ENCODE measurements around the gene KCNAB1. TPM values are rescaled to one million over a fixed set of nuclear protein-coding genes. Genes with fewer than 3 reads are reported as not detected.
"Not testable (repeated sequence)": the region's sequence is repeated elsewhere in the genome, so short reads cannot be mapped to it uniquely, and the experiment has no call there.

KCNAB1 gene
- total RNA-seq, 1 donor from 2014 or later, result 2.4 TPM

DNA sequence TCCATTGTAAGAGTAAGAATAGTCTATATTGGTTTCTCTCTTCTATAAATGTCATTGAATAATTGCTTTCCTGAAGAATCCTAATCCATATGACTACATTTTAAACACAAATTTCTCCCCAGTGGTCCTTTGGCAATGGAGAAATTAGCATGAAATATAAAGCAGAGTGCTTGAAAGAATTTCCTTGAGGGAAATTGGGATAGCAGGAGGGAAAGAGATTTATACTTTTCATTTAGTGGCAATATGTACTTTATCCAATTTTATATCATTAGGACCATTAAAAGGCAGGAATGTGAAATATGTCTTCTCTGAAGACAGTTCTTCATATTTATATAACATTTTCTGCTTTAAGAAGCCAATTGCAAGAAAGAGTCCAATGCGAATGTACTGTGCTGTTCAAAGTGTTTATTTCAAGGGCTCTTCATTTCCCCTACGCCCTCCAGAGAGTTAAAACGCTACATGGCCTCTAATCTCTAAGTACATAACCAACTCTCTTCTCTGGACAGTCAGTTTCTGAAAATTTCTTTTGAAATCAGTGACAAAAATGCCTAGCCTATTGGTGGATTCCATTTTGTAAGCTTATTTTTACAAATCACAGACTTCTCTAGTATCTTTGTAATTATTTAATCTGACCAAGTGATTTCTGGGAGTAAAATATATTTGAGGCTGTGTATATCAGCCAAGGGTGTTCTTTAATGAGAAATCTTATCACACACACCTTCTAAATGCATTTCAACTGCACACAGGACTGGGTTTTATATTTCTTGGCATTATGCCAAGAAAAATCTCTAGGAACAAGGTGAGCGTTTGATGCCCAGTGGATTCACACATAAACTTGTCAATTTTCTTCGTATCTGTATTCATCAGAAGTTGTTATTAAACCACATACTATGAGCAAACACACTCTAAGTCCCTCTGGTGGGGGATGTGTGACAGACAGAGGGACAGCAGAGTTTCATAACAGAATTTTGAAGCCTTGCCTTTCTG is 51.2 kb downstream of the KCNAB1 start:
- intact Hi-C loops (cut with micrococcal nuclease), result no loop called here
- ATAC-seq (no peak), DNase-seq (no peak)

DNA sequence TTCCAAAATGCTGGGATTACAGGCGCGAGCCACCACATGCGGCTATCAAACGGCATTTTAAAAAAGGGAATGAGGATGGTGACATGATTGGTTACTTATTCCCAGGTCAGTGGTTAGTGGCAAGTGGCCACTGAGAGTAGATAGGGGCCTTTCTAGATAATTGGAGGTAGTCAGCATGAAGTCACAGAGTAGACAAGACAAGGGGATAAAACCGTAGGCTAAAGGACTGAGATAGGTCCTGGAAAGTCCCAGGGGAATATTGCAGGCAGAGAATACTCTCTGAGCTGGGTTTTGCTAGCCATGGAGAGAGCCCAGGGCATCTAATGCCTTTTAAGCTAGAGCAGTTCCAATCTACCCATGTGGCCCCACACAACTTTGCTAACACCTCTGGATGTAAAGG is 52.2 kb downstream of the KCNAB1 start:
- DNase-seq (no peak), ATAC-seq (no peak)
- intact Hi-C loops (cut with micrococcal nuclease), result no loop called here

DNA sequence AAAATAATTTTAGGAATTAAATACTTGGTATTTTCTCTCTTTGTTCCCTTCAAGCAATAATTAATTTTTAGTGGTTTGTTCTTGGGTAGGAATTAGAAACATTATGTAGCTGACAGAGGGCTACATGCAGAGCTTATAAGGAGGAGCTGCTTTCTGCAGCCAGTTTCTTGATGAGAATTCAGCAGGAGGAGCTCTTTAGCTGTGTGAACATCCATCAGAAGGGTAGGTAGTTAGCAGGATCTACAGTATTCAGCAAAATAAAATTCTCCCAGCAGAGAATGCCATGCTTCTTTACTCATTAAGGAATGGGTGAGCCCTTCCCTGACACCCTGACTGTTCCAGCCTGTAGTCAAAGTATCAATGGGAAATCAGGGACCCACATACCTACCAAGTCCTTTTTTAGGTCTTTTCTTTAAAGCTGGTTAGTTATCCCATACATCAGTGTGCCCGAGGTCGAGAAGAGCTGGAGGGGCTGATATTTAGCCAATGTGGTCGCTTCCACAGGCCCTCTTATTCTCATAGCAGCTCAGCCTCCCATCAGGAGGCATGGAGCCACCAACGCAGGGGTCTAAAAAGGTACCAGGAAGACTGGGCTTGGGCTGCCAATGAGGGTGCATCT is 54.0 kb downstream of the KCNAB1 start:
- intact Hi-C loops (cut with micrococcal nuclease), result no loop called here
- peak; percentile 62 for ATAC-seq

DNA sequence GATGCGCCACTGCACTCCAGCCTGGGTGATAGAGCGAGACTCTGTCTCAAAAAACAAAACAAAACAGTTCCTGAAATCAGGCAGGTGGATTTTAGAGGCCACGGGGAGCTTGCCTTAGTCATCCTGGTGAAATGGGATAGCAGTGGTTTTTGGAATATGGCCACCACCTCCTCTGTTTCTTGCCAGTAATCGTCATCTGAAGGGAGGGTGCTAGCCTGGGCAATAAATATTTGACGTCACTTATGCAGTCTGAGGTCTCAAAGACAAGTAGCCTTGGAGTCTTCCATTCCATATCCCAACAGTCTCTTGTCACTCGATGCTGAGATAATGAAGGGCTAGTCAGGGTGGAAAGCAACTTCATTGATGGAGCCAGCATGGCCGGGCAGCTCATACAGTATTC is 55.2 kb downstream of the KCNAB1 start:
- ATAC-seq (no peak), DNase-seq (no peak)

More for the DNA sequence above, 54.0 kb downstream of the KCNAB1 start:
- no peak for DNase-seq

DNA sequence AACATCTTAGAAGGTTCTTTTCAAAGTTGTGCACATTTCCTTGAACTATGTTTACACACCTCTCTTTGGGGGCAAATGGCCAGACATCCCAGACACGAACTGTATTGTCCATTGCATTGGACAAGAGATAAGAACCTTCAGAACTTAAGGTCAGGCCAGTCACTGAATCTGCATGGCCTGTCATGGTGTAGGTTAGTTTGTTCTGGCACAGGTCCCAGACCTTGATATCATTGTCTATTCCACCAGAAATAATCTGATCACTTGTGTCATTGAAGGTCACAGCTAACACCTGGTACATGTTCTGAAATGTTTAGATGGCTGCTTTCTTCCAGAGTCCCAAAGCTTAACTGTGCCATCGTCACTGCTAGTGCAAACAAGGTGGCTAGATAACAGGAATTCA is 55.7 kb downstream of the KCNAB1 start:
- ATAC-seq (no peak), DNase-seq (no peak)
- intact Hi-C loops (cut with micrococcal nuclease), result no loop called here

More for the DNA sequence above, 55.2 kb downstream of the KCNAB1 start:
- intact Hi-C loops (cut with micrococcal nuclease), result no loop called here

DNA sequence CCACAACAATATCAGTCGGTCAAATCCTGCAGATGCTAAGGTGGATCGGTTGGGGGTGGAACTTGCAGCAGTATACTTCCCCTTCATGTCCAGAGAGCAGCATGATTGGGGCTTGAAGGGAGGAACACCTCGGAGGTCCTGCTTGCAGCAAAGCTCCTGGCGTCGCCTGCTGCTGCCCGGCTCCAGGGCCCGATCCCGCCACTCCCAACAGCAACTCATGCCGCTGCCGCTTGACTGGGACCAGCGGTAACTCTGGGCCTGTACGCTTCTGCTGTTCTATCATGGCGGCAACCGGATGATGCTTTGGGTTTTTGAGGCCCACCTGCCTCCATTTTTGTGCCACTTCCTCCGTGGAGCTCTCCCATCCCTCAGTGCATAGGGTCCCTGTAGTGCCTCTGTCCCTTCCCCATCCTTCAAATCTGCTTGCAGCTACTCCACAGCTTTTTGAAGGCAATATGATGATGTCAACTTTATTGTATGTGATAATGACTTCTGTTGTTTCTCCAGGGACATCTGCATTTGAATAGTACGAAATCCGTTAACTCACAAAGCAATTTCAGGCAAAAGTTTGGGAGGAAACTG is 56.3 kb downstream of the KCNAB1 start:
- ATAC-seq (no peak), DNase-seq (no peak)
- intact Hi-C loops (cut with micrococcal nuclease), result no loop called here

DNA sequence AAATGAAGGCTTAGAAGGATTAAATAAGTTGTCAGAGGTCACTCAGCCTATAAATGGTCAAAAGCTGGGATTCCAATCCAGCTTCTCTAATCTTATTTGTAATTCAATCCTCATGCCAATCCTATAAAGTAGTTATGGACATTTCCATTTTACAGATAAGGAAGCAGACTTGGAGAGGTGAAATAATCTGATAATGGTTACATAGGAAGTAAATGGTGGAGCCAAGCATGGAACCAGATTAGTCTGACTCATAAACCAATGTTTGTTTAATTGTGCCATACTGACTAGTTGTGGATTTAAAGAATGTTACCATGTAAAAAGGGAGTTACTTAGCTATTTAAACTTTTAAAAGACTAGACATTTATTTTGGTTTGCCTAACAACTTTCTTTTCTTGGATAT is 59.7 kb downstream of the KCNAB1 start:
- DNase-seq (no peak), ATAC-seq (no peak)
- intact Hi-C loops (cut with micrococcal nuclease), result no loop called here

DNA sequence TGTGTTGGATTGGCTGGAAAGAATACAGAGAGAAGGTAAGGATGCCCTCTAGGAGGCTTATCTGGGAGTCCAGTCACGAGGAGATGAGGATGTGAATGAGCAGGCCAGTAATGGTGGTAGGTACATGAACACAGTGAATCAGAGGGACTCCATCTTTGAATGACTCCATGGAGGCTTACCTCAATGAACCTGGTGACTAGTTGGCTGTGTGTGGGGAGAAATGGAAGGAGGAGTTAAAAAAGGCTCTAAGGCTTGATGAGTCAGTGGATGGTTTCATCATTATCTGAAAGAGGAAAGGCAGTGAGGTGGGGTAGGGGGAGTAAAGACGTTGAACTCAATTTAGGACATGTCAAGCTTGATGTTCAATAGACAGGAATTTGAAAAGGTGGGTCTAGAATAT is 61.1 kb downstream of the KCNAB1 start:
- DNase-seq (no peak), ATAC-seq (no peak)
- intact Hi-C loops (cut with micrococcal nuclease), result no loop called here

DNA sequence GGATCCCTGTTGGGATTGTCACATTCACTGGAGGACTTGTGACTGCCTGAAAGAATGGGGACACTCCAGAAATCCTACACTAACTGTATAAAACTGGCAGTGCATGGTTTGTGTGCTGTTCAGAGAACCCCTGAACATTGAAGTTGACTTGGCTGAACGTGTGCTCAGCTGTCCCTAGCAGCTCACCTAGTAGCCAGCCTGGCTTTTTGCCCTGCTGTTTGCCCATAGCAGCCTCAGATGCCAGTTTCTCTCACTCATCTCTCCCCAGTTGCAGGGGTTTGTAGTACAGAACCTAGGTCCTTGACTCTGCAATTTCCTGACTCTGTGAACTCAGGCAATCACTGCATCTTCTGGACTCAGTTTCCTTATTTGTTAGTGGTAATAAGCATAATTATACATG is 63.0 kb downstream of the KCNAB1 start:
- ATAC-seq (no peak), DNase-seq (no peak)
- intact Hi-C loops (cut with micrococcal nuclease), result no loop called here

DNA sequence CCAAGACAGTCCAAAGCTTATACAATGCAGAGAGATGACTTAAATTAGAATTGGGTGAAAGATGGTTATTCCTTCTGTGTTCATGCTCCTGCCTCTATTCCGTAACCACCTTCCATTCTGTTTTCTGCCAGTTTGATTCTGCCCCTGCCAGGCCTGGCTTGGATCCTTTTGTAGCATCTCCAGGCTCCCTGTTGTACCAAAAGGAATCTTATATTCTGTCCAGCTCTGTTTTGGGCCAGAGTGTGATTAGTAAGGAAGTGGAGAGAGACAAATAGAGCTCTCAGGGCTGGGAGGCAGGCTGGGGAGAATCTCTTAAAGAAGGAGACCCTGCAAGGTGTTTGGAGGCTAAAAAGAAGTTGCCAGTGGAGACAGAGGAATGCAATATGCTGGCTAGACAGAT is 63.8 kb downstream of the KCNAB1 start:
- ATAC-seq, result no peak
- no peak for DNase-seq
- intact Hi-C loops (cut with micrococcal nuclease), result no loop called here

DNA sequence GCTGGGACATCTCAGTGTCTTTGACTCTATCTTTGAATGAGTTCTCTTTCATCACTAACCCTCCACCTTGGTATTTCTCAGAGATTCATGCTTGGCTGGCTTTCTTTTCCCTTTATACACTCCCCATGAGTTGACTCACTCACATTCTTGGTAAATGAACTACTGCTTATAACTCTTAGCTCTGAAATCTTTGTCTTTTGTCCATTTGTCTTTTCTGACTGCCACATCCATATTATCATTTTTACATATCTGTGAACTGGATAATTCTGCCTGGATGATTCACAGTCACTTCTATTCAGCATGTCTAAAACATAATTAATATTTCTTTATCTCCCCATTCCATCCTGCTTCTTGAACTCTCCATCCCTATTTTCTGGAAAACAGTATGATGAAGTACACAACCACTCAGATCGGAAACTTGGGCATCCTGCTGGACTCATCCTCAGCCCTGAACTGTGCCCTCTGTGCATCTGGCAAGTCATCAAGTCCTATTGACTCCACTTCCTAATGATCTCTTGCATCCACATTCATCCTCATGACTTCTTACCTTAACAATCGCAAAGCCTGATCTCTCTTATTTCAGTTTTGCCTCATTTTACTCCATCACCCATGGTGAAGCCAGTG is 66.9 kb downstream of the KCNAB1 start:
- intact Hi-C loops (cut with micrococcal nuclease), result no loop called here
- no peak for DNase-seq
- ATAC-seq, result no peak

DNA sequence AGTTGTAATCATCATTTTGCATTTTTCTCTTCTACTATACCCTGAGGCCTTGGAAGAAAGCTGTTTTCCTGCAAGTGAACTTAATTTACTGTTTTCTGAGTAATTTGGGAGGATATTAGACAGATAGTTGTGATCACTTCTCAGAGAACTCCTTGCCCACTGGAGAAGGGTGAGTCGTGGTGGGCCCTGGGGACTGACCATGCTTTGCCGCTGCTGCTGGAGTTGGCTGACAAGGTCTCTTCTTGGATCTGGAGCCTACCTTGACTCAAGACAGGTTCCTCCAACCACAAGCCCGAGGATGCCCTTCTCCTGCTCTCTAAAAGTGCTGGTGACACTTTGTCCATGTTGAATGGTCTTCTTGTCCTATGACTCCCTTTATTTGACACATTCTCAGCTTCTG is 68.4 kb downstream of the KCNAB1 start:
- no peak for ATAC-seq
- intact Hi-C loops (cut with micrococcal nuclease), result no loop called here

DNA sequence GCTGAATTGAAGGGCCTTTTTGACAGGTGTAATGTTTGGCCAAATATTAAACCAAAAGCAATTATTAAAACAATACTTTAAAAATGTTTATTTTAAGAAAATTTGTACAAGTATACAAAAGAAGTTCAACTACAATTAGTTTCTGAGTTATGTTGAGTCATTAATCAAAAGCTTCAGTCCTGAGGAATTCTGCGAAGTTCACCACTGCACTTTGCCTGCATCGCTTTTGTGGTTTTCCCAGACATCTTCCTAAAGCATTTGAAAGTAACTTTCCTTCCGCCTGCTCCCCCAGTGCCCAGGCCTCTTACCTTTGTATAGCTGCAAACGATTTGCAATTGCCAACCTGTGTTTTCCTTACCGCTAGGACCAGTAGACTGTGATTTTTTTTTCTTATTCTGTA is 69.5 kb downstream of the KCNAB1 start:
- intact Hi-C loops (cut with micrococcal nuclease), result no loop called here
- ATAC-seq (no peak), DNase-seq (no peak)

More for the DNA sequence above, 68.4 kb downstream of the KCNAB1 start:
- DNase-seq, result no peak

DNA sequence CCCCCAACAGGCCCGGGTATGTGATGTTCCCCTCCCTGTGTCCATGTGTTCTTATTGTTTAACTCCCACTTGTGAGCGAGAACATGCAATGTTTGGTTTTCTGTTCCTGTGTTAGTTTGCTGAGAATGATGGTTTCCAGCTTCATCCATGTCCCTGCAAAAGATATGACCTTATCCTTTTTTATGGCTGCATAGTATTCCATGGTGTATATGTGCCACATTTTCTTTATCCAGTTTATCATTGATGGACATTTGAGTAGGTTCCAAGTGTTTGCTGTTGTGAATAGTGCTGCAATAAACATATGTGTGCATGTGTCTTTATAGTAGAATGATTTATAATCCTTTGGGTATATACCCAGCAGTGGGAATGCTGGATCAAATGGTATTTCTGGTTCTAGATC is 74.6 kb downstream of the KCNAB1 start:
- DNase-seq; intact Hi-C loops (cut with micrococcal nuclease); ATAC-seq: not testable (repeated sequence)

DNA sequence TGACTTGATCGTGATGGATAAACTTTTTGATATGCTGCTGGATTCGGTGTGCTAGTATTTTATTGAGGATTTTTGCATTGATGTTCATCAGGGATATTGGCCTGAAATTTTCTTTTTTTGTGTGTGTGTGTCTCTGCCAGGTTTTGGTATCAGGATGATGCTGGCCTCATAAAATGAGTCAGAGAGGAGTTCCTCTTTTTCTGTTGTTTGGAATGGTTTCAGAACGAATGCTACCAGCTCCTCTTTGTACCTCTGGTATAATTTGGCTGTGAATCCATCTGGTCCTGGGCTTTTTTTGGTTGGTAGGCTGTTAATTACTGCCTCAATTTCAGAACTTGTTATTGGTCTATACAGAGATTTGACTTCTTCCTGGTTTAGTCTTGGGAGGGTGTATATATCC is 76.8 kb downstream of the KCNAB1 start:
- ATAC-seq; DNase-seq; intact Hi-C loops (cut with micrococcal nuclease): not testable (repeated sequence)

DNA sequence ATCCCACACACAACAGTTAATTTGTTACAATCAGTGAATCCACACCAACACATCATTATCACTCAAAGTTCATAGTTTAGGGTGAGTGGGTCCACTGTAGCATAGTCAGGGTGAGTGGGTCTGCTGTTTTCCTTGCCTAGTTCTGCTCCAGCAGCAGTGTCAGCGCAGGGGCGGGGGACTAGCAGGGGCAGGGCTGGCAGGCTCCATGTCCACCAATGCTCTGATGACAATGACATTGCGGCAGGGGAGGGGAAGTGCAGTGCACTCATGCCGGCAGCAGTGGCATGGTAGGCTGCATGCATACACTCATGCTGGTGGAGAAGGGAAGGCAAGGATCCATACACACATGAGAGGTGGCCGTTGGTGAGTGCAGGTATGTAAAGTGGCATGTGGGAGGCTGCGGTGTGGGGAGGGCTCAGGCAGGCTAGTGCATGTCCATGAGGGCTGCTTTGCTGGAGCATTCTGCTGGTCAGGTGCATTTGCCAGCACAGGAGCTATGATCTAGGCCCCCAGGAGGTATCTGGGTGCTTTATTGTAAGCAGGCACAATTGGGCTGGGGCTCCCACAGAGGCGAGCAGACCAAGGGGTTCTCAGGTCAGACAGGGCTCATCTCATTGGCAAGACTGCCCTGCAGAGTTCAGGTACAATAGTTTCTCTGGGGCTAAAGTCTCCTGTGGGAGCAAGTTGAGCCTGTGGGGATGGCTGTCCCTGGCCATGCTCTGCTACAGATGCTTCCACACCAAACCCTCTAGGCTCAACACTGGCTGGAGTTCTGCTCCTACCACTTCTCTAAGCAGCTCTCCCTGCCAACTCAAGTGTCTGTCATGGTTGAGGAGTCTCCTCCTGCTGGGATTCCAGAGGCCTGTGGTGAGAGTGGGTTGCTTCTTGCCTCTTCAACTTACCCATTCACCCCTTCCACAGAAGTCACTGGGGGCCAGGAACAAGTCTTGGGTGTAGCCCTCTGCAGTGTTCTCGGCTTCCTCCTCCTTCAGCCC is 81.3 kb downstream of the KCNAB1 start:
- intact Hi-C loops (cut with micrococcal nuclease), result no loop called here
- no peak for ATAC-seq
- no peak for DNase-seq

DNA sequence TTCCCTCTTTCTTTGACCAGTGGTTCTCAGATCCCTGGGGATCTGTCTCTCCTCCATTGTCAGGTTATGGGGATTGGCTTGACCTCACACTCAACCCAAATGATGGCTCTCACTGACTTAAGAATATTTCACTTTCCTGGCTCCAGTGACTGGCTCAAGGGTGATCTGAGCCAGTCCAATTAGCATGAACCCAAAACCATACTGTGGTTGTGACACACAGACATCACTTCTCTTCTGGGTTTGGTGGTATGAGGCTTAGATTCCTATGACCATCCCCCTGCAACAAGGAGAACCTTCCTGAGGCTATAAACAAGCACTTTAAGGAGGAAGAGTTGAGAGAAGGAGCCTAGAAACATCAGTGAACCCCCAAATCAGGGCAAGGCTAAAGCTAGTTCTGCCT is 85.8 kb downstream of the KCNAB1 start:
- DNase-seq (no peak), ATAC-seq (no peak)
- intact Hi-C loops (cut with micrococcal nuclease), result no loop called here

DNA sequence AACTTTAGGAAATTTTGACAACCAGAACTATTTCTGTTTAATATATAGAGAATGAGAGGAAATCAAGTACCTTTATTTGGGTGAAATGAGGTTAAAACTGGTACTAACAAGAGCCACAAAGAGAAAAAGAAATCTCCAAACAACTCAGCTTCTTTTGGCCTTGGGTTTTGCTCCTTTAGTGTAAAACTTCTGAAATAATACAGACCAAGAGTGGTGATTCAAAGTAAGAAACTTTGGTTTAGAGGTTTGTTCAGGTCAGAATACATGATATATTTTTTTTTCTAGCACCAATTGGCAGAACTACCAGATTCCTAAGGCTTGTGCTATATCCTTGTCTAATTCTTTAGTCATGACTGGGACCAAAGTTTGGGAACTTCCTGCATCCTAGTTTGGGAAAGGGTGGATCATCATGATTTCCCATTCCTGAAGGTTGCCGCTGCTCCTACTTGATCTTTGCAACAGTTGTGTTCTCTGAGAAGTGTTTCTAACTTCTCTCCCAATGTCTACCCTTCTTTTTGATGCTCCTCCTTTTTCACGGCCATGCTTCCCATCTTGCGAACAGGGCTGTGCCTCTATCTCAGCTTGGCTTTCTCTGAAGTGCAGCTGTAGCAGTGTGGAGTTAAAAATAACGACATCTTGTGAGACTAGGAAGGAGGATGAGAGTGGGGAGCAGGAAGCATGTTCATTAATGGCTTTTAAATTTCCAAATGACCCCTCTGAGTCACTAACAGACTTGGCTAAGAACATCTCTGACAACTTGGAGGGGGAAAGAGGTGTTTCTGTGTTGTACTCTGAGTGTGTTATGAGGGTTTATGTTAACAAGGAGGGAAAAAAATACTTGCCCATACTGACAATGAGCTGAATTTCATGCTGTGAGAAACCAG is 87.7 kb downstream of the KCNAB1 start:
- no peak for DNase-seq
- no peak for ATAC-seq
- intact Hi-C loops (cut with micrococcal nuclease), result no loop called here

Data from left ventricle myocardium superior (tissue), 1 donor.